GM23338 (cell line): ENCODE data around the gene DYRK1A.

ENCODE experiments used
- CREB1 ChIP-seq: fragments of 250-450 bp; sonication (Bioruptor Pico); IDR thresholded peaks from 2 replicates; pipeline ENCODE4 v1.5.0; 2020; ENCODE audit warnings: low read depth, mild to moderate bottlenecking, moderate library complexity
- CTCF ChIP-seq, 2 experiments: fragments of 200-600 bp in 1 of 2; sonication (generic) in 1 of 2; conservative IDR thresholded peaks; 2 replicates each; pipeline versions ENCODE4 v1.5.1 to v1.6.1; 2016 to 2017; ENCODE audit warnings: antibody characterized with exemption in 2 of 2, low read depth in 2 of 2, mild to moderate bottlenecking in 2 of 2, moderate library complexity in 1 of 2
- EZH2 ChIP-seq: fragments of 200-600 bp; sonication (generic); IDR thresholded peaks from one replicate; pipeline ENCODE4 v1.8.0; 2017; ENCODE audit warnings: antibody characterized with exemption, mild to moderate bottlenecking, low read depth; ENCODE audit not compliant: unreplicated experiment
- EZH2phosphoT487 ChIP-seq: fragments of 200-600 bp; sonication (generic); IDR thresholded peaks from one replicate; pipeline ENCODE4 v1.8.1; 2018; ENCODE audit warnings: antibody characterized with exemption; ENCODE audit not compliant: unreplicated experiment
- JUNB ChIP-seq: IDR thresholded peaks from one replicate; pipeline ENCODE4 v1.6.1; 2016; ENCODE audit warnings: antibody characterized with exemption; ENCODE audit not compliant: unreplicated experiment
- POLR2AphosphoS5 ChIP-seq: IDR thresholded peaks from 2 replicates; pipeline ENCODE4 v1.6.1; 2016; ENCODE audit warnings: antibody characterized with exemption, low read depth
- REST ChIP-seq: IDR thresholded peaks from one replicate; pipeline ENCODE4 v1.6.1; 2018; ENCODE audit warnings: antibody characterized with exemption; ENCODE audit not compliant: unreplicated experiment
- STAT1 ChIP-seq: IDR thresholded peaks from one replicate; pipeline ENCODE4 v1.6.1; 2016; ENCODE audit warnings: antibody characterized with exemption; ENCODE audit not compliant: unreplicated experiment
- ZNF114 ChIP-seq: fragments of 250-450 bp; sonication (Bioruptor Pico); IDR thresholded peaks from 2 replicates; pipeline ENCODE4 v1.5.0; 2020; ENCODE audit warnings: mild to moderate bottlenecking, moderate library complexity
- ZNF331 ChIP-seq: fragments of 250-450 bp; sonication (Bioruptor Pico); IDR thresholded peaks from 2 replicates; pipeline ENCODE4 v1.5.0; 2020; ENCODE audit warnings: low read depth, mild to moderate bottlenecking, moderate library complexity
- ZNF462 ChIP-seq: fragments of 250-450 bp; sonication (Bioruptor Pico); IDR thresholded peaks from 2 replicates; pipeline ENCODE4 v1.5.0; 2020; ENCODE audit warnings: mild to moderate bottlenecking, moderate library complexity
- TF ChIP-seq, protein P1 (sequence below): IDR thresholded peaks from 2 replicates; pipeline ENCODE4 v1.6.1; 2016; ENCODE audit warnings: antibody characterized with exemption

GRCh38 chr21:37422382-37422781, 55.8 kb downstream of the DYRK1A start:
- TF ChIP-seq JUNB (no peak), CTCF (conservative IDR thresholded peaks at IDR 0.05; ENCODE audit: low read depth in 2 of 2) (no peak), REST (no peak), EZH2phosphoT487 (no peak), EZH2 (no peak), CREB1 (CRISPR knock-in tag) (no peak), POLR2AphosphoS5 (no peak), ZNF114 (no peak), ZNF331 (CRISPR knock-in tag) (no peak), STAT1 (no peak), ZNF462 (CRISPR knock-in tag) (no peak)
- TF ChIP-seq, protein P1, sequence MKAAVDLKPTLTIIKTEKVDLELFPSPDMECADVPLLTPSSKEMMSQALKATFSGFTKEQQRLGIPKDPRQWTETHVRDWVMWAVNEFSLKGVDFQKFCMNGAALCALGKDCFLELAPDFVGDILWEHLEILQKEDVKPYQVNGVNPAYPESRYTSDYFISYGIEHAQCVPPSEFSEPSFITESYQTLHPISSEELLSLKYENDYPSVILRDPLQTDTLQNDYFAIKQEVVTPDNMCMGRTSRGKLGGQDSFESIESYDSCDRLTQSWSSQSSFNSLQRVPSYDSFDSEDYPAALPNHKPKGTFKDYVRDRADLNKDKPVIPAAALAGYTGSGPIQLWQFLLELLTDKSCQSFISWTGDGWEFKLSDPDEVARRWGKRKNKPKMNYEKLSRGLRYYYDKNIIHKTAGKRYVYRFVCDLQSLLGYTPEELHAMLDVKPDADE: no peak
